ENCODE data around the gene SNRPA. TPM values are rescaled to one million over a fixed set of nuclear protein-coding genes. Genes with fewer than 3 reads are reported as not detected.
A peak's percentile ranks its signal among the peaks of the same experiment; 100 is the strongest.

Gene SNRPA
- total and polyA plus RNA-seq, 2 experiments from 2014 or later = 145 to 230 TPM

DNA sequence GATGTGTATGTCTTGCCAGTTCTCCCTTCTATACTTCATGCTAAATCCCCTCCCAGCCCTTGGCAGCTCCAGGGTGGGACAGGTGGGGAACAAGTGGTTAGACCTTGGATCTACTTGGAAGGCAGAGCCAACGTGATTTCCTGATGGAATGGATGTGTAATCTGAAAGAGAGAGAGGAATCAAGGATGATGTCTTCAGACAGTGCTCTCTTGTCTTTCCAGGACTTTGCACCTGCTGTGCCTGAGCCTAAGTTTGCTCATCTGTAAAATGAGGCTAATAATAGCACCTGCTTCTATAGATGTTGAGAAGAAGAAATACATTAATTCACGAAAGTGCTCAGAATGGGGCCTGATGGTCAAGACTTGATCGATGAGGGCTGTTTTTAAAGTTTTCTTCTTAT is 41.0 kb downstream of the SNRPA start:
- TF ChIP-seq, protein P1, sequence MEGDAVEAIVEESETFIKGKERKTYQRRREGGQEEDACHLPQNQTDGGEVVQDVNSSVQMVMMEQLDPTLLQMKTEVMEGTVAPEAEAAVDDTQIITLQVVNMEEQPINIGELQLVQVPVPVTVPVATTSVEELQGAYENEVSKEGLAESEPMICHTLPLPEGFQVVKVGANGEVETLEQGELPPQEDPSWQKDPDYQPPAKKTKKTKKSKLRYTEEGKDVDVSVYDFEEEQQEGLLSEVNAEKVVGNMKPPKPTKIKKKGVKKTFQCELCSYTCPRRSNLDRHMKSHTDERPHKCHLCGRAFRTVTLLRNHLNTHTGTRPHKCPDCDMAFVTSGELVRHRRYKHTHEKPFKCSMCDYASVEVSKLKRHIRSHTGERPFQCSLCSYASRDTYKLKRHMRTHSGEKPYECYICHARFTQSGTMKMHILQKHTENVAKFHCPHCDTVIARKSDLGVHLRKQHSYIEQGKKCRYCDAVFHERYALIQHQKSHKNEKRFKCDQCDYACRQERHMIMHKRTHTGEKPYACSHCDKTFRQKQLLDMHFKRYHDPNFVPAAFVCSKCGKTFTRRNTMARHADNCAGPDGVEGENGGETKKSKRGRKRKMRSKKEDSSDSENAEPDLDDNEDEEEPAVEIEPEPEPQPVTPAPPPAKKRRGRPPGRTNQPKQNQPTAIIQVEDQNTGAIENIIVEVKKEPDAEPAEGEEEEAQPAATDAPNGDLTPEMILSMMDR (IDR thresholded peaks at IDR 0.05; ENCODE audit: low read depth, low read length) = no peak

DNA sequence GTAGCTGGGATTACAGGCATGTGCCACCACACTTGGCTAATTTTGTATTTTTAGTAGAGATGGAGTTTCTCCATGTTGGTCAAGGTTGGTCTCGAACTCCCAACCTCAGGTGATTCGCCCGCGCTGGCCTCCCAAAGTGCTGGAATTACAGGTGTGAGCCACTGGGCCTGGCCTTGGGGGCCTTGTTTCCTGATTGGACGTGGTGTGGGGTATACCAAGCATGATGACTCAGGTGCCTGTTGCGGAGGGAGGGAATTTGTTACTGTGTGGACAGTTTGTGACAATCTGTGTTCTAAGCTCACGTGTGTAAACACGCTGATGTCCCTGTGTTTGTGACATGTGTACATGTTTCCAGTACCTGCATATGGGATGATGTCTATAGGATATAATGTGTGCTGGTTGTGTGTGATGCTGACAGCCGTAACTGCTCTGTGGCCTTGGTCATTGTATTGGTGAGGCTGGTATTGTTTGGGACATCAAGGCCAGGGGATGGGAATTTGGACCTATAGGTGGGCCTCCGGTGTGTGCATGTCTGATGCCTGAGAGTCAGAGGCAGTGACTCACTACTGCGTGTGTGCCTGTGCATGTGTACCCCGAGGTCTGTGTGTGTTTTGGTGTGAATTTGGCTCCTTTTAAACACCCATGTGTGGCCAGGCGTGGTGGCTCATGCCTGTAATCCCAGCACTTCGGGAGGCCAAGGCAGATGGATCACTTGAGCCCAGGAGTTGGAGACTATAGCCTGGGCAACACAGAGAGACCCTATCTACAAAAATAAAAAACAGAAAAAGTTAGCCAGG is 46.4 kb downstream of the SNRPA start:
- TF ChIP-seq, protein P1 (IDR thresholded peaks at IDR 0.05; ENCODE audit: low read depth, low read length) = no peak
- H3K4me1 ChIP-seq (ENCODE audit: low read depth) = peaks cover 22% of the 10 kb centered on the region
- no peaks in the 10 kb centered on the region for H3K27me3 ChIP-seq
- no peaks in the 10 kb centered on the region for H3K9me3 ChIP-seq (ENCODE audit: low read depth)
- peak overlapping the region; percentile 90 for H3K27ac ChIP-seq
- peaks cover 8% of the 10 kb centered on the region for H3K36me3 ChIP-seq
- no peak for DNase-seq (ENCODE audit: low read depth in 1 of 2, low spot score in 1 of 2)
- no peak overlapping the region for H3K4me3 ChIP-seq

More for the DNA sequence above, 41.0 kb downstream of the SNRPA start:
- H3K36me3 ChIP-seq = no peaks in the 10 kb centered on the region
- no peaks in the 10 kb centered on the region for H3K4me1 ChIP-seq (ENCODE audit: low read depth)
- no peaks in the 10 kb centered on the region for H3K27me3 ChIP-seq
- no peak overlapping the region for H3K27ac ChIP-seq
- H3K9me3 ChIP-seq (ENCODE audit: low read depth) = no peaks in the 10 kb centered on the region
- DNase-seq (ENCODE audit: low read depth in 1 of 2, low spot score in 1 of 2) = no peak
- H3K4me3 ChIP-seq = no peak overlapping the region

DNA sequence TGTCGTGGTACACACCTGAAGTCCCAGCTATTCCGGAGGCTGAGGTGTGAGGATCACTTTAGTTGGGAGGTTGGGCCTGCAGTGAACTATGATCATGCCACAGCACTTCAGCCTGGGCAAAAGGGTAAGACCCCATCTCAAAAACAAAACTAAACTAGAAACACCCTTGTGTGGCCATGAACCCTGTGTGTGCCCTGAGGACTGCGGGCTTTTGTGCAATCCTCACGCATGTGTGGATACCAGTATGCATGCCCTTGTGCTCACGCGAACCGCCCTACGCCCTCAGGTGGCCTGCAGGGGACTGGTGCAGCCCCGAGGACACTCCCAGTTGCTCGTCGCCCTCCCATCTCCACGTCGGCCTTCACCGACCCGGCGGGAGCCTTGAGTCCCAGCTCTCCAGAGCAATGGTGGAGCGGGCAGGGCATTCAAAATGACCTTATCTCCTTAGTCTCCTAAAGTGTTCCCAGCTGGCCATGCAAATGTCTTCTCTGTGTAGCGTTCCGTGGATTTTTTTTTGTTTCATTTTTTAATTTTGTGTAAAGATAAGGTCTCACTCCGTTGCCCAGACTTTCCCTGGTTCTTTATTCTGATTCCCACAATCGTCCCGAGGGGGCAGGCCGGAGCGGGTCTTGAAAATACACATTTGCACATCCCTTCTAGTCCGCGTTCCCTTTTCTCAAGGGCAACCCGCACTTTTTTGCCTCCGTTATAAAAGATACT is 47.1 kb downstream of the SNRPA start:
- H3K4me3 ChIP-seq = peak overlapping the region; percentile 42
- peak; percentile 73 to 78 for DNase-seq (ENCODE audit: low read depth in 1 of 2, low spot score in 1 of 2)
- peaks cover 30% of the 10 kb centered on the region for H3K4me1 ChIP-seq (ENCODE audit: low read depth)
- no peaks in the 10 kb centered on the region for H3K27me3 ChIP-seq
- TF ChIP-seq, protein P1 (IDR thresholded peaks at IDR 0.05; ENCODE audit: low read depth, low read length) = peak; percentile 53
- peak overlapping the region; percentile 90 for H3K27ac ChIP-seq
- no peaks in the 10 kb centered on the region for H3K9me3 ChIP-seq (ENCODE audit: low read depth)
- H3K36me3 ChIP-seq = peaks cover 8% of the 10 kb centered on the region

DNA sequence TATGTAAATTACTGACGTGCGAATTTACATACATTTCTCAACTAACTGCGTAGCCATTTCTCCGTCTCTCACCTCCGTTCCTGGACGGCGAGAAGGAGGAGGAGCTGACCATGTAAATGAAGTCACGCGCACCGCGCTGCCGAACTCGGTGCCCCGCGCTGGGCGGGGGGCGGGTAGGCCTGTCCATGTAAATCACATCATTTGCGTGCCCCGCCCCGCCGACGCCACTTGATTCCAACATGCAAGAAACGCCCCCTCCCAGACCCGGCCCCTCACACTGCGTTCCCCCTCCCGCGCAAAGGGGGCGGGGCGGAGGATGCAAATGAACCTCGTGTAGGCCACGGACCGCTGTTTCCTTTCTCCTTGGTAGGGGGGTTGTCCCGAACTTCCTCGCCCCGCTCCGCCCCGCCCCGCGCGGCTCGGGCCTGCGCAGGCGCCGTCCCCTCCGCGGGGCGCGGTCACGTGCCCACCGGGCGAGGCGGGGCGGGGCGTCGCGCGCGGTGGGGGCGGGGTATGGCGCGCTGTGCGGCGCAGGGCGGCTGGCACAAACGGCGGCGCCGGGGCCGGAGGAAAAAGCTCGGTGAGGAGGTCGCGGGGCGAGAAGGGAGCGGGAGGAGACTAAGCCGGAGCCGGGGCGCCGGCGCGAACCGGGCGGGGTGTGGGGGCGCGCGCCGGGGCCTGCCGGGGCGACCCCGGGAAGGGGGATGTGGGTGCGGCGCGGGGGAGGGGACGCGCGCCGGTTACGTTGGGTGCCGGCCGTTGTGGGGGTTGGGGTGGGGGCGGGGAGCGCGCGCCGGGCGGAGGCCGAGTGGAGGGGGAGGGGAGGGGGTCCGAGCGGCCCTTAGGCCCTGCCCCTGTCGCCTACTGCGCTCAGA is 47.9 kb downstream of the SNRPA start, which contains the start of gene EGLN2:
TSS of gene EGLN2 (plus strand) at position 509 of the 875 bp plus-strand sequence. CDS start 1,382 bp downstream, outside the sequence.
- Histone ChIP-seq H3K36me3 (peaks cover 8% of the 10 kb centered on the region), H3K9me3 (ENCODE audit: low read depth) (no peaks in the 10 kb centered on the region), H3K4me3 (peak within 1 kb of the TSS; percentile 96), H3K27ac (peak within 1 kb of the TSS; percentile 99), H3K27me3 (no peaks in the 10 kb centered on the region), H3K4me1 (ENCODE audit: low read depth) (peaks cover 38% of the 10 kb centered on the region)
- TF ChIP-seq, protein P1 (IDR thresholded peaks at IDR 0.05; ENCODE audit: low read depth, low read length) = no peak
- DNase-seq (ENCODE audit: low read depth in 1 of 2, low spot score in 1 of 2) = peak; percentile 100
